Measurements from ENCODE around the gene NADK. TPM values are rescaled to one million over a fixed set of nuclear protein-coding genes. Genes with fewer than 3 reads are reported as not detected.
A peak's percentile ranks its signal among the peaks of the same experiment; 100 is the strongest.
"Not testable (repeated sequence)": the region's sequence is repeated elsewhere in the genome, so short reads cannot be mapped to it uniquely, and the experiment has no call there.

Gene NADK
- total RNA-seq, 1 donor from 2014 or later = 37.8 TPM

DNA sequence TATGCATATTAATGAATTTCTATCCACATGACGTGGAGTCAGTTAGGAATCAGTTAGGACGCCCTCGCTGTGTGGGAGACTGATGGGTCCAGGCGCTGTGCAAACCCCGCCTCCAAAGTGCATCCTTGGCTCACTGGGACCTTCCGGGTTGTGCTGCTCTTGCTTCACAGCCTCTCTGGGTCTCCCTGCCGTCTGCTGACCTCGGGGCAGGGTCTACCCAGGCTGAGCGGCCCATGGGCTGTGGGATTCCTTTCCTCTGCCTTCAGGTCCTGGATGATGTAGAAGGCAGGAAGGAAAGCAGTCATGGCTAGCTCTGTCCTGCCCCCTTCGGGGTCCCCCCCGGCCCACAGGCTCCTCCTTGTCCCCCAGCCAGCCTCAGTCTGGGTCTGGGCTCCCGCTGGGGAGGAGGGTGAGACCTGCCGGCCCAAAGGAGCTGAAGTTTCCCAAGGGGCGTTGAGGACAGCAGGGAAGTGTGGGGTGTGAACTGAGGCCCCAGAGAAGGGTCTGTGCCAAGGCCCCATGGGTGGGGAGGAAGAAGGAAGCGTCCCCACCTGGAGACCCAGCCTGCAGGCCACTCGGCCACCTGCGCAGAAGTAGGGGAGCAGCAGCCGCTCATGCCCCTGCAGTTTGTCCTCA is 29.5 kb downstream of the NADK start:
- no peak overlapping the region for H3K9ac ChIP-seq
- Mint-ChIP-seq H3K9me3 (no peaks in the 10 kb centered on the region), H3K27ac (peak overlapping the region; percentile 75), H3K4me1 (peaks cover 3% of the 10 kb centered on the region), H3K36me3 (no peaks in the 10 kb centered on the region), H3K27me3 (ENCODE audit: insufficient read depth, low read depth) (peaks cover 2% of the 10 kb centered on the region), H3K4me3 (peak overlapping the region; percentile 38)
- TF ChIP-seq EZH2phosphoT487 (IDR thresholded peaks at IDR 0.05) (no peak), EZH2 (IDR thresholded peaks at IDR 0.05) (no peak)
- TF ChIP-seq, protein P1, sequence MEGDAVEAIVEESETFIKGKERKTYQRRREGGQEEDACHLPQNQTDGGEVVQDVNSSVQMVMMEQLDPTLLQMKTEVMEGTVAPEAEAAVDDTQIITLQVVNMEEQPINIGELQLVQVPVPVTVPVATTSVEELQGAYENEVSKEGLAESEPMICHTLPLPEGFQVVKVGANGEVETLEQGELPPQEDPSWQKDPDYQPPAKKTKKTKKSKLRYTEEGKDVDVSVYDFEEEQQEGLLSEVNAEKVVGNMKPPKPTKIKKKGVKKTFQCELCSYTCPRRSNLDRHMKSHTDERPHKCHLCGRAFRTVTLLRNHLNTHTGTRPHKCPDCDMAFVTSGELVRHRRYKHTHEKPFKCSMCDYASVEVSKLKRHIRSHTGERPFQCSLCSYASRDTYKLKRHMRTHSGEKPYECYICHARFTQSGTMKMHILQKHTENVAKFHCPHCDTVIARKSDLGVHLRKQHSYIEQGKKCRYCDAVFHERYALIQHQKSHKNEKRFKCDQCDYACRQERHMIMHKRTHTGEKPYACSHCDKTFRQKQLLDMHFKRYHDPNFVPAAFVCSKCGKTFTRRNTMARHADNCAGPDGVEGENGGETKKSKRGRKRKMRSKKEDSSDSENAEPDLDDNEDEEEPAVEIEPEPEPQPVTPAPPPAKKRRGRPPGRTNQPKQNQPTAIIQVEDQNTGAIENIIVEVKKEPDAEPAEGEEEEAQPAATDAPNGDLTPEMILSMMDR (IDR thresholded peaks at IDR 0.05) = no peak
- H3K9me3 ChIP-seq (ENCODE audit: low read depth) = no peaks in the 10 kb centered on the region
- H3K36me3 ChIP-seq = no peaks in the 10 kb centered on the region
- no peak overlapping the region for H3K4me2 ChIP-seq
- no peak overlapping the region for H3K27ac ChIP-seq
- H3K4me3 ChIP-seq = no peak overlapping the region
- H3K27me3 ChIP-seq = no peaks in the 10 kb centered on the region
- no peaks in the 10 kb centered on the region for H4K20me1 ChIP-seq (ENCODE audit: low read depth)
- no peaks in the 10 kb centered on the region for H3K79me2 ChIP-seq (ENCODE audit: low read depth)
- no peaks in the 10 kb centered on the region for H3F3A ChIP-seq (ENCODE audit: low read depth)
- no peak for DNase-seq (ENCODE audit: low spot score)
- H2AFZ ChIP-seq (replicated peaks) = no peak overlapping the region
- H3K4me1 ChIP-seq = no peaks in the 10 kb centered on the region

DNA sequence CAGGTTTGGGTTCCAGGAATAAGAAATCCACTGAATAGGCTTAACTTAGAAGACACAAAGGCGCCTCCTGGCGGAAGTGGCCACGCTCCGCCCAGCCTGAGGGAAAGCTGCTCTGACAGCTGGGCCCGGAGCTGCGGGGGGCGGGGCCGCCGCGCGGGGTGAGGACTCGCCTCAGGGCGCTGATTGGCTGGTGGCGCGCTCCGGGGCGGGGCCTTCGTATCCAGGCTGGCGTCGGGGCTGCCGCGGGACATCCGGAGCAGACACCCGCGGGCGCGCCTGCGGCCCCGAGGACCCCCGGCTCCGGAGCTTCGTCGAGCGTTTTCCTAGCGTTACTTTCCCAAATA is 31.7 kb downstream of the NADK start:
- not testable (repeated sequence) for DNase-seq (ENCODE audit: low spot score); H3K9ac ChIP-seq; H3K4me1 ChIP-seq; H4K20me1 ChIP-seq (ENCODE audit: low read depth); H2AFZ ChIP-seq (replicated peaks); H3K27ac Mint-ChIP-seq; H3K4me1 Mint-ChIP-seq; H3K4me3 Mint-ChIP-seq; H3K27ac ChIP-seq; H3F3A ChIP-seq (ENCODE audit: low read depth); H3K9me3 Mint-ChIP-seq; H3K9me3 ChIP-seq (ENCODE audit: low read depth); H3K27me3 Mint-ChIP-seq (ENCODE audit: insufficient read depth, low read depth); H3K36me3 Mint-ChIP-seq; H3K27me3 ChIP-seq; H3K36me3 ChIP-seq
- H3K4me3 ChIP-seq = peak overlapping the region; percentile 49
- peak overlapping the region; percentile 52 for H3K4me2 ChIP-seq
- H3K79me2 ChIP-seq (ENCODE audit: low read depth) = peaks cover 18% of the 10 kb centered on the region

DNA sequence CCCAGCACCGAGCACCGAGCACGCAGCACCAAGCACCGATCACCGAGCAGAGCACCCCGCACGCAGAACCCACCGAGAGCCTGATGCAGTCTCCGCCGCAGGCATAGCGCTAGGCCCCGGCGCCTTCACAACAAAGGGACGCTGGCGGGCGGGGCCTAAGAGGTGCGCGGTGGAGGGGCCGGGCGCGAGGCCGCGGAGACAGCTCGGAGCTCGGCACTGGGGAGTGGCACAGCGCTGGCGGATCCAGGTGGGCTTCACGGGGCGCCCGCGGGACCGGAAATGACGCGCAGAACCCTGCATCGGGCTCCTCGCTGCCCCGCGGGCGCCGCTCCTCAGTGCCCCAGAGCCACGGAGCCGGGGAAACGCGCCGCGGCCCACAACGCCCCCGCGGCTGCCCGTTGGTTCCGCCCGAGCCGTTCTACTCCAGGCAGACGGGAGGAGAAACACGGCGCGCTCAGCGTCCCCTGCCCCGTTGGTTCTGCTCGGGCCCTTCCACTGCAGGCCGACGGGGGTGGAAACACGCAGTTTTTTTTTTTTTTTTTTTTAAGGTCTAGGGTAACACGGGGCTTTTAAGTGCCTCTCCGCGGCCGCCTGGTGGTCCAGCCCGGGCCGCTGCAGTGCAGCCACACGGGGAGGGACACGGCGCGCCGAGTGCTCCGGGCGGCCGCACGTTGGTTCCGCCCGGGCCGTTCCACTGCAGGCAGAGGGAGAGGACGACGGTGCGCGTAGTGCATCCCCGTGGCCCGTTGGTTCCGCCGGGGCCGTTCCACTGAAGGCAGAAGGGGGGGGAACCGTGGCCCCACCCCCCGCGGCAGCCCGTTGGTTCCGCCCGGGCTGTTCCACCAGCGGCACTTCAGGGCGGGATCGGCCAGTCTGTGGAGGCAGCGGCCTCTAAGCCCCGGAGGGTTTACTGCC is 32.4 kb downstream of the NADK start:
- not testable (repeated sequence) for H3K9me3 Mint-ChIP-seq
- H3K27ac ChIP-seq = peak overlapping the region; percentile 99

DNA sequence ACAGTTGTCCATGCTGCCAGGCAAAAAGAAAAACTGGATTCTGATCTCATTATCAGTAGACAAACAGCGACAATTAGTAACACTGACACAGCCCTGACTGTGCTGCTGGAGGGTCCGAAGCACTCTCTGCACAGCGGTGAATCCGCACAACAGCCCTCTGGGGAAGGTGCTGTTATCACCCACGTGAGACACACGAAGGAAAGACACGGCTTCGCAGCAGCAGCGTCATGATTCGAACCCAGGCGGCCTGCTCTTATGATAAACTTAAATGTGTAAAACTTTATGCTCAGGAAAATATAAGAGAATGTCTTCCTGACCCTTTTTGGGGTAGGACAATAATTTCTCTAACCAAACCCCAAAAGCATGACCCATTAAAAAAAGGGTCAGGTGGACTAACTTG is 35.7 kb downstream of the NADK start:
- not testable (repeated sequence) for H3K9ac ChIP-seq, H3K27ac Mint-ChIP-seq, H3K9me3 Mint-ChIP-seq

More for the DNA sequence above, 32.4 kb downstream of the NADK start:
- Histone ChIP-seq H3K79me2 (ENCODE audit: low read depth) (peaks cover 21% of the 10 kb centered on the region), H3K9ac (peak overlapping the region; percentile 89), H3K4me3 (peak overlapping the region; percentile 49), H3K4me2 (peak overlapping the region; percentile 52)
- DNase-seq (ENCODE audit: low spot score) = peak; percentile 81
- not testable (repeated sequence) for H3K36me3 ChIP-seq; H3K9me3 ChIP-seq (ENCODE audit: low read depth); H3K4me1 ChIP-seq; H3K27me3 ChIP-seq; H3F3A ChIP-seq (ENCODE audit: low read depth); H3K36me3 Mint-ChIP-seq; H3K27me3 Mint-ChIP-seq (ENCODE audit: insufficient read depth, low read depth); H3K4me1 Mint-ChIP-seq; H2AFZ ChIP-seq (replicated peaks); H4K20me1 ChIP-seq (ENCODE audit: low read depth)
- Mint-ChIP-seq H3K27ac (peak overlapping the region; percentile 57), H3K4me3 (peak overlapping the region; percentile 77)

DNA sequence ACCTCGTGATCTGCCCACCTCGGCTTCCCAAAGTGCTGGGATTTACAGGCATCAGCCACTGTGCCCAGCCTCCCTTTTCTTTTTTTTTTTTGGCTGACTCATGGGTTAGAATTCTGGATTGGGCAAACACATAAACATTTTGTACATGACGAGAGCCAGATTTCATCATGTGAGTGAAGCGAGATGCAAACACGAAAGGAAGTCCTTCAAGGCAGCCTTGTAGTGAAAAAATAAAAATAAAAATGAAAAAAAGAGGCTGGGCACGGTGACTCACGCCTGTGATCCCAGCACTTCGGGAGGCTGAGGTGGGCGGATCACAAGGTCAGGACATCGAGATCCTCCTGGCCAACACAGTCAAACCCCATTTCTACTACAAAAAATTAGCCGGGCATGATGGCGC is 37.3 kb downstream of the NADK start:
- H3K4me3 ChIP-seq; DNase-seq (ENCODE audit: low spot score); H3K4me3 Mint-ChIP-seq; H3K36me3 Mint-ChIP-seq; H3K4me2 ChIP-seq; H3K9ac ChIP-seq; H3K36me3 ChIP-seq; H3K9me3 Mint-ChIP-seq; H3K4me1 ChIP-seq; H3K4me1 Mint-ChIP-seq; H3K9me3 ChIP-seq (ENCODE audit: low read depth); H3F3A ChIP-seq (ENCODE audit: low read depth); H3K27ac ChIP-seq; H3K27me3 Mint-ChIP-seq (ENCODE audit: insufficient read depth, low read depth); H3K27me3 ChIP-seq; H3K27ac Mint-ChIP-seq; H2AFZ ChIP-seq (replicated peaks); H4K20me1 ChIP-seq (ENCODE audit: low read depth): not testable (repeated sequence)
- peaks cover 27% of the 10 kb centered on the region for H3K79me2 ChIP-seq (ENCODE audit: low read depth)

More for the DNA sequence above, 35.7 kb downstream of the NADK start:
- not testable (repeated sequence) for H2AFZ ChIP-seq (replicated peaks); H3F3A ChIP-seq (ENCODE audit: low read depth); H3K36me3 ChIP-seq; H3K27me3 ChIP-seq; H3K4me1 Mint-ChIP-seq; DNase-seq (ENCODE audit: low spot score); H3K9me3 ChIP-seq (ENCODE audit: low read depth); H3K4me2 ChIP-seq; H3K4me1 ChIP-seq; H4K20me1 ChIP-seq (ENCODE audit: low read depth); H3K4me3 ChIP-seq; H3K27me3 Mint-ChIP-seq (ENCODE audit: insufficient read depth, low read depth); H3K27ac ChIP-seq; H3K36me3 Mint-ChIP-seq
- H3K79me2 ChIP-seq (ENCODE audit: low read depth) = peaks cover 27% of the 10 kb centered on the region
- peak overlapping the region; percentile 60 for H3K4me3 Mint-ChIP-seq

DNA sequence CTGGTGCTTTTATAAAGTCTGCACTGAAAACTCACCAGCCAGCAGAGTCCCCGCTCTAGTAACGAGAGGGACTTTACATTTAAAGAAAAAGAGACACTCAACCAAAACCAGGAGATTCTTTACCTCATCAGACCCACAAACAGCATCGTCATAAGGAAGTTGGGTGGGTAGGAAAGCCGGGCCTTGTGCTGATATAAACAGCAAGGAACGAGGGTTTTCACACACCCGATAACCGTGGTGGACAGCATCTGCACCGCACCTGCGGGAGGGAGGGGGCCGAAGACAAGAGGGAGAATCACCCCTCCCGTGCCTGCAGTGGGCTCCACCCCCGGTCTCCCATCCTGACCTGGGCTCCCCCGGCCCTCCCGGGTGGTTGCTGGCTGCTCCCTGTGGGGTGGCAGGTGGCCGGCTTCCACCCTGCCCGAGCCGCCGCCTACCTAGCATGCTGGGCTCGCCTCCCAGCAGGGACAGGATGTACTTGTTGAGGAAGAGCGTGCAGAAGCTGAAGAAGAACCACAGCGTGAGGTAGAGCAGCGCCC is 39.4 kb downstream of the NADK start:
- H3K27ac Mint-ChIP-seq; H3K27me3 Mint-ChIP-seq (ENCODE audit: insufficient read depth, low read depth); H3K9me3 Mint-ChIP-seq: not testable (repeated sequence)

More for the DNA sequence above, 39.4 kb downstream of the NADK start:
- H3K9ac ChIP-seq; DNase-seq (ENCODE audit: low spot score); H3K4me3 Mint-ChIP-seq; H3K36me3 Mint-ChIP-seq; H3K4me3 ChIP-seq; H3K4me1 Mint-ChIP-seq; H3K9me3 ChIP-seq (ENCODE audit: low read depth); H3F3A ChIP-seq (ENCODE audit: low read depth); H2AFZ ChIP-seq (replicated peaks); H3K4me1 ChIP-seq; H3K4me2 ChIP-seq; H4K20me1 ChIP-seq (ENCODE audit: low read depth); H3K36me3 ChIP-seq; H3K27ac ChIP-seq; H3K27me3 ChIP-seq: not testable (repeated sequence)
- peaks cover 27% of the 10 kb centered on the region for H3K79me2 ChIP-seq (ENCODE audit: low read depth)
